ENCODE measurements around the gene GNAT2. TPM values are rescaled to one million over a fixed set of nuclear protein-coding genes. Genes with fewer than 3 reads are reported as not detected.
A peak's percentile ranks its signal among the peaks of the same experiment; 100 is the strongest.

Gene GNAT2
- total RNA-seq, 1 experiment from 2014 or later: not detected

GRCh38 chr1:109623601-109624161 lies 4.3 kb upstream of the GNAT2 start:
- ChIA-PET CTCF (interaction anchor here (0.5 to 4.7 kb wide), 4 partner anchors 16 to 91 kb away, joined by 3 to 31 read pairs (median 4); no protein-coding TSS in a partner anchor), POLR2A (no interaction called here)
- no peak for ATAC-seq
- no peak overlapping the region for H3K4me3 Mint-ChIP-seq
- H3K27me3 Mint-ChIP-seq (ENCODE audit: low read depth): no peaks in the 10 kb centered on the region
- DNase-seq (ENCODE audit: low spot score): no peak
- H3K27ac Mint-ChIP-seq: no peak overlapping the region; the same call in 1 of the 2 replicates
- H3K4me1 Mint-ChIP-seq: peaks cover 31% of the 10 kb centered on the region
- H3K36me3 Mint-ChIP-seq: peaks cover 12% of the 10 kb centered on the region
- no peak for TF ChIP-seq NFATC4 (CRISPR knock-in tag; IDR thresholded peaks at IDR 0.05)
- no peak for TF ChIP-seq FOXP1 (CRISPR knock-in tag; IDR thresholded peaks at IDR 0.05; ENCODE audit: borderline replicate concordance)
- no peak for TF ChIP-seq FOXP4 (CRISPR knock-in tag; IDR thresholded peaks at IDR 0.05)
- TF ChIP-seq SP1 (CRISPR knock-in tag; conservative IDR thresholded peaks at IDR 0.05): no peak
- TF ChIP-seq ZBTB21 (CRISPR knock-in tag; IDR thresholded peaks at IDR 0.05; ENCODE audit: borderline replicate concordance): no peak
- no peak for TF ChIP-seq PRDM15 (CRISPR knock-in tag; IDR thresholded peaks at IDR 0.05)
- no peak for TF ChIP-seq CDX4 (CRISPR knock-in tag; IDR thresholded peaks at IDR 0.05; ENCODE audit: borderline replicate concordance)
- H3K9me3 Mint-ChIP-seq: no peaks in the 10 kb centered on the region

GRCh38 chr1:109622895-109623294 lies 3.5 kb upstream of the GNAT2 start:
- Mint-ChIP-seq H3K27me3 (ENCODE audit: low read depth) (no peaks in the 10 kb centered on the region), H3K27ac (peak overlapping the region; percentile 27; the same call in 1 of the 2 replicates), H3K36me3 (peaks cover 6% of the 10 kb centered on the region), H3K4me3 (no peak overlapping the region), H3K4me1 (peaks cover 34% of the 10 kb centered on the region), H3K9me3 (no peaks in the 10 kb centered on the region)
- no peak for TF ChIP-seq ESRRA (CRISPR knock-in tag; IDR thresholded peaks at IDR 0.05; ENCODE audit: borderline replicate concordance)
- TF ChIP-seq AFF4 (CRISPR knock-in tag; IDR thresholded peaks at IDR 0.05; ENCODE audit: borderline replicate concordance): no peak
- no peak for TF ChIP-seq FOXP4 (CRISPR knock-in tag; IDR thresholded peaks at IDR 0.05)
- no peak for TF ChIP-seq E2F5 (CRISPR knock-in tag; IDR thresholded peaks at IDR 0.05)
- TF ChIP-seq CREM (CRISPR knock-in tag; IDR thresholded peaks at IDR 0.05): no peak
- DNase-seq (ENCODE audit: low spot score) (no peak), ATAC-seq (no peak)
- ChIA-PET POLR2A (no interaction called here), CTCF (interaction anchor here (1.4 to 4.7 kb wide), 2 partner anchors 17 to 90 kb away, joined by 3 to 31 read pairs; no protein-coding TSS in a partner anchor)

Measured in WTC11 (cell line).